ENCODE results near the gene ARFRP1.

Gene ARFRP1

GRCh38 chr20:63743210-63743970 is 35.6 kb upstream of the ARFRP1 start:
- no peak for FAIRE-seq

GRCh38 chr20:63742381-63743024 is 34.7 kb upstream of the ARFRP1 start:
- no peak for FAIRE-seq

GRCh38 chr20:63741676-63742380 is 34.1 kb upstream of the ARFRP1 start:
- no peak for FAIRE-seq

- no peak for FAIRE-seq
These were observed 33.5 kb upstream of the ARFRP1 start for GRCh38 chr20:63741354-63741675.

- FAIRE-seq: no peak
These were observed 33.0 kb upstream of the ARFRP1 start for GRCh38 chr20:63740627-63741353.

- FAIRE-seq: no peak
These were observed 32.4 kb upstream of the ARFRP1 start for GRCh38 chr20:63740070-63740626.

GRCh38 chr20:63739130-63740069 is 31.6 kb upstream of the ARFRP1 start, which contains the start of gene SLC2A4RG:
Gene SLC2A4RG (plus strand): TSS chr20:63739776. CDS start chr20:63739913, 137 bp downstream.
- FAIRE-seq: no peak

GRCh38 chr20:63738687-63739129 is 30.9 kb upstream of the ARFRP1 start:
- no peak for FAIRE-seq

GRCh38 chr20:63737945-63738686 is 30.3 kb upstream of the ARFRP1 start:
- no peak for FAIRE-seq

GRCh38 chr20:63737695-63737944 is 29.8 kb upstream of the ARFRP1 start:
- FAIRE-seq: no peak

- no peak for FAIRE-seq
These were observed 29.3 kb upstream of the ARFRP1 start for GRCh38 chr20:63736893-63737694.

GRCh38 chr20:63735859-63736718 is 28.3 kb upstream of the ARFRP1 start, which contains the start of gene LIME1:
Gene LIME1 (plus strand): TSS chr20:63736664. CDS start chr20:63737550, 886 bp downstream.
- FAIRE-seq: no peak

- FAIRE-seq: no peak
These were observed 27.4 kb upstream of the ARFRP1 start for GRCh38 chr20:63734946-63735858.

GRCh38 chr20:63734111-63734945 is 26.6 kb upstream of the ARFRP1 start:
- FAIRE-seq: no peak

- no peak for FAIRE-seq
These were observed 25.9 kb upstream of the ARFRP1 start for GRCh38 chr20:63733579-63734081.

GRCh38 chr20:63733117-63733516 is 25.3 kb upstream of the ARFRP1 start:
- FAIRE-seq: no peak

Data from TTC549 (cell line).